Measurements from ENCODE around the gene FBRS. TPM values are rescaled to one million over a fixed set of nuclear protein-coding genes. Genes with fewer than 3 reads are reported as not detected.
A peak's percentile ranks its signal among the peaks of the same experiment; 100 is the strongest.
"Not testable (repeated sequence)": the region's sequence is repeated elsewhere in the genome, so short reads cannot be mapped to it uniquely, and the experiment has no call there.

Gene FBRS
- total RNA-seq, 1 donor from 2014 or later: 8.2 TPM

- FAIRE-seq: no peak
- DNase-seq (ENCODE audit: low spot score in 2 of 2): no peak
Measured at GRCh38 chr16:30663038-30663437, 4.8 kb downstream of the FBRS start.

- peak; percentile 28 to 38 for DNase-seq (ENCODE audit: low spot score in 2 of 2)
- FAIRE-seq: no peak
Measured at GRCh38 chr16:30663820-30664219, 5.6 kb downstream of the FBRS start.

DNA sequence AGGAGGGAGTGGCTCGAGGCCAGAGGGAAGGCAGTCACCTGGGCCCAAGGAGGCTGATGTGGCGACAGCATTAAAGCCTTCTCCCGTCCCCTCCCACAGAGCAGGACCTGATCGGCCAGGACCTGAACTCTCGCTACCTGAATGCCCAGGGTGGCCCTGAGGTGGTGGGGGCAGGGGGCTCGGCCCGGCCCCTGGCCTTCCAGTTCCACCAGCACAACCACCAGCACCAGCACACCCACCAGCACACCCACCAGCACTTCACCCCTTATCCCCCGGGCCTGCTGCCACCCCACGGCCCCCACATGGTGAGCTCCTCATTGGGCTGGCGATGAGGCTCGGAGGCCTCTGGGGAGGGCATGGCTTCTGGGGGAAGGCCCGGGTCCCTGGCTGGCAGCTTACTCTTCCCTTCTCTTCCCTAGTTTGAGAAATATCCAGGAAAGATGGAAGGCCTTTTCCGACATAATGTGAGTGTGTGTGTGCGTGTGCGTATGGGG lies 6.4 kb downstream of the FBRS start:
- peak; percentile 18 to 31 for DNase-seq (ENCODE audit: low spot score in 2 of 2)
- no peak for FAIRE-seq

DNA sequence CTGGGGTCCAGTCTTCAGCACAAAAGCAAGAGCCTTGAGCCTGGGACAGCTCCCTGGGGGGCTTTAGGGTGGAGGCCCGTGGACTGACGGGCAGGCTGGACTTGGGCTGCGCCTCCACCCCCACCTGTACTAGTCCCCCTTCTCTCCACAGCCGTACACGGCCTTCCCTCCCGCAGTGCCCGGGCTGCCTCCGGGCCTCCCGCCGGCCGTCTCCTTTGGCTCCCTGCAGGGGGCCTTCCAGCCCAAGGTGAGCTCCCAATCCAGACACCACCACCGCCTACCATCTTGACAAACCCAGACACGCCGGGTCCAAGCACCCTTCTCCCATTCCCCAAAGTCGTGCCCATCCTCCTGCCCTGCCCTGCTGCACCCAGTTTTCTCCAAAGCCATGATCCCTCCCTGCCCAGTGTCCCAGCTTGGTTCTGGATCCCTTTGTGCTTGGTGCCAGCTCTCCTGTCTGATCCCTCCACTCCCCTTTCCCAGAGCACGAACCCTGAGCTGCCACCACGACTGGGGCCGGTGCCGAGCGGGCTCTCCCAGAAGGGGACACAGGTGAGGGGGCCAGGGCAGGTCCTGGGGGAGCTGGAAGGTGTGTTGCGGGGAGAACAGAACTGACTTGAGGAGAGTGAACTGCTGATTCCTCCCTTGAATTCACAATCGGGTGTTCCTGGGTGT lies 7.1 kb downstream of the FBRS start:
- DNase-seq (ENCODE audit: low spot score in 2 of 2): peak; percentile 17 to 26
- no peak for FAIRE-seq

- FAIRE-seq: no peak
- DNase-seq (ENCODE audit: low spot score in 2 of 2): peak in 1 of 2 donors; percentile 24
Measured at GRCh38 chr16:30665830-30666190, 7.6 kb downstream of the FBRS start.

GRCh38 chr16:30666681-30667080 lies 8.4 kb downstream of the FBRS start:
- FAIRE-seq (no peak), DNase-seq (ENCODE audit: low spot score in 2 of 2) (peak in 1 of 2 donors; percentile 7)

DNA sequence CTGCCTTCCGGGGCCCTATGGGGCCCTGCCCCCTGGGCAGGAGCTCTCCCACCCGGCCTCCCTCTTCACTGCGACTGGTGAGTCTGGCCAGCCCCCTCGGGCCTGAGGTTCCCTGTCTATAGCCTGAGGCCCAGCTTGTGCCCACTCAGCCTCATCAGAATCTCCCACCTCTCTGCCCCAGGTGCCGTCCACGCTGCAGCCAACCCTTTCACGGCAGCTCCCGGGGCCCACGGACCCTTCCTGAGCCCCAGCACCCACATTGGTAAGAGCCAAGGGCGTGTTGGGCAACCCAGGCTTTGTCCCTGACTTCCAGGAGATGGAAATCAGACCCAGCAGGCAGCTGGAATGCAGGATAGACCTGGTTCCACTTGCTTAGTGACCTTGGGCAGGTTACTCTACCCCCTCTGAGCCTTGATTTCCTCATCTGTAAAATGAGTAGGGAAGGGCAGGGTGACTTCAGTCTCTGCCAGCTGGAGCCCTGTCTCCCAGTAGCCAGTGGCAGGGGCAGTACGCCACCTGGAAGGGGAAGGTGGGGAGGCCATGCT lies 9.2 kb downstream of the FBRS start:
- FAIRE-seq: no peak
- DNase-seq (ENCODE audit: low spot score in 2 of 2): peak in 1 of 2 donors; percentile 3

- FAIRE-seq (no peak), DNase-seq (ENCODE audit: low spot score in 2 of 2) (no peak)
Measured at GRCh38 chr16:30668393-30668792, 10.2 kb downstream of the FBRS start.

DNA sequence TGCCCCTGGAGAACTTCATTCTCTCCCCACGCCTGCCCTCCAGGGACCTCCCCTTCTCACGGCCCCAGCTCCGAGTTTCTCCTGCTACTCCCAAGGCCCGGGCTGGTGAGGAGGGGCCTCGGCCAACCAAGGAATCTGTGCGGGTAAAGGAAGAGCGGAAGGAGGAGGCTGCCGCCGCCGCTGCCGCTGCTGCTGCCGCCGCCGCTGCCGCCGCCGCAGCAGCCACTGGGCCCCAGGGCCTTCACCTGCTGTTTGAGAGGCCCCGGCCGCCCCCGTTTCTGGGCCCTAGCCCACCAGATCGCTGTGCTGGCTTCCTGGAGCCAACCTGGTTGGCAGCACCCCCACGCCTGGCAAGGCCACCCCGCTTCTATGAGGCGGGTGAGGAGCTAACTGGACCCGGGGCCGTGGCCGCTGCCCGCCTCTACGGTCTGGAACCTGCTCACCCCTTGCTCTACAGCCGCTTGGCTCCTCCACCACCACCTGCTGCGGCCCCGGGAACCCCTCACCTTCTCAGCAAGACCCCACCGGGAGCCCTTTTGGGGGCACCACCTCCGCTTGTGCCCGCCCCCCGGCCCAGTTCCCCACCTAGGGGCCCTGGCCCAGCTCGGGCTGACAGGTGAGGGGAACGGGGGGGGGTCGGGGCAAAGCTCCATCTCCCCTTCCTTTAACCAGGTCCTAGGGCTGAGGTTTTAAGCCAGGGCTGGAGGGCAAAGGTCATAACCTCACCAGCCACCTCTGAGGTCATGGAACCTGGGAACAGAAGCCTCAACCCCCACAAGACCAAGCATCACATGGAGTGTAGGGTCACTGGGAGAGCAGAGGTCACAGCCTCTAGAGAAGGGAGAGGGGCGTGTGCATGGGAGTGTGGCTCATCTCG lies 11.0 kb downstream of the FBRS start:
- no peak for FAIRE-seq
- no peak for DNase-seq (ENCODE audit: low spot score in 2 of 2)

- FAIRE-seq (no peak), DNase-seq (ENCODE audit: low spot score in 2 of 2) (no peak)
Measured at GRCh38 chr16:30669903-30670824, 11.9 kb downstream of the FBRS start.

DNA sequence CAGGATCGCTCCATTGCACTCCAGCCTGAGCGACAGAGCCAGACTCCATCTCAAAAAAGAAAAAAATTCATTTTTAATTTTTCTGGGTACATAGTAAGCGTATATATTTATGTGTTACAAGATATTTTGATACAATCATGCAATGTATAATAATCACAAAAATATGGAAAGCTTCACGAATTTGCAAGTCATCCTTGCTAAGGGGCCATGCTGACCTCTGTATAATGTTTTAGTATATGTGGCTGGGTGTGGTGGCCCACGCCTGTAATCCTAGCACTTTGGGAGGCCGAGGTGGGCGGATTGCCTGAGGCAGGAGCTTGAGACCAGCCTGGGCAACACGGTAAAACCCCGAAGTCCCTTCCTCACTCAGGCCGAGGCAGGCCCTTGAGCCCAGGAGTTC lies 16.9 kb downstream of the FBRS start:
- FAIRE-seq (no peak), DNase-seq (ENCODE audit: low spot score in 2 of 2) (no peak)

DNA sequence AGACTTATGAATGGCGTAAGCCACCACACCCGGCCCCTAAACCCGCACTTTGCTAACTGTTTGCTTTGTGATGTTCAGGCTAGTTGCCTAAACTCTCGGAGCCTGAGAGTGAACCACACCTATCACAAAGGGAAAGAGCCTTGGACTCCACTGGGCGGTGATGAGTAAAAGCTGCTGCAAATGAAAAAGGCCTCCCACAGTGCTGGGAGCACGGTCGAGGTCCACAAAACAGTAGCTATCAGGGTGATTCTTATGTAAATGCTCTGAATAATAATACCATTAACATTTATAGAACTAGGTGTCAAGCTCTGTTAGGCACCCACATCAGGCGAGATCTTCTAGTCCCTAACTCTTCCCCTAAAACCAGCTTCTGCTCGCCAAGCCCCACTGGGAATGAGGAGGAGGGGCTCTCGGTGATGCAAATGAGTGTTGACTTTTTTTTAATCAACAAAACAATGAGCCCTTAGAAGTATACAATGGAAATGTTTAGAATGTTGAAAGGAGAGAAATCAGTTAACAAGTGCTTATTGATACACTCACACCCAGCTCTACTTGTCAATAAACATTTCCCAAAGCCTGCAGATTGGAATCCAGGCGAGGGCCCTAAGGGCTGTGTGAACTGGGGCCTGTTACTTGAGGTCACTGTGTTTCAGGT lies 19.8 kb downstream of the FBRS start:
- FAIRE-seq (no peak), DNase-seq (ENCODE audit: low spot score in 2 of 2) (no peak)

DNA sequence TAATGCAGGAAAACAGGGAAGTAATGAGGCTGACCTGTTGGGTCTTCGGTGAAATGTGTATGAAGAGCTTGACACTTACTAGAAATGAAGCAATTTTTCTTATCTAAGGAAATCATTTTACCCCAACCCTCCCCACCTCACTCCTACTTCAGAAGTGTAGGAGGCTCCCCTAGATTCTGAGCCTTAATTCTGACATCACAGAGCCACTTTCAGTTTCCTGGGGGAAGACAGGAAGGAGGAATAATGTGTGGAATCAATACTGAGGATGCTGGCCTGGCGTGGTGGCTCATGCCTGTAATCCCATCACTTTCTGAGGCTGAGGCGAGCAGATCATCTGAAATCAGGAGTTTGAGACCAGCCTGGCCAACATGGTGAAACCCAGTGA lies 20.3 kb downstream of the FBRS start:
- FAIRE-seq: no peak
- no peak for DNase-seq (ENCODE audit: low spot score in 2 of 2)

- no peak for DNase-seq (ENCODE audit: low spot score in 2 of 2)
- no peak for FAIRE-seq
Measured at GRCh38 chr16:30680326-30680725, 22.1 kb downstream of the FBRS start.

DNA sequence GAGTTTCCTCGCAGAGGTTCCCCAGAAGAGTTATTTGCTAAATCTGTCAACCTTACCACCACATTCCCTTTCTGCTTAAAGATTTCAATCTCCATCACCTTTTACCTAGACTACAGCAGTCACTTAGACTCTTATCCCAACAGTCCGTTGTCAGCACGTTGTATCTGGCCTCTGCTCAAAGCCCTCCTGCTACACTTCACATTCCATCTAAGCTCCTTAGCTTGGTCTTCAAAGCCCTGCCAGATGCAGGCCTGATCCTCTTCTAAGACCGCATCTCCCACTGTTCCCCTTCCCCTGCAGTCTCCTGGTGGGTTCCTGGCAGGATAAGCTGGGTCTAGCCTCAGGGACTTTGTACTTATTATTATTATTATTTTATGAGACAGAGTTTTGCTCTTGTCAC lies 30.5 kb downstream of the FBRS start:
- DNase-seq (ENCODE audit: low spot score in 2 of 2): no peak
- no peak for FAIRE-seq

DNA sequence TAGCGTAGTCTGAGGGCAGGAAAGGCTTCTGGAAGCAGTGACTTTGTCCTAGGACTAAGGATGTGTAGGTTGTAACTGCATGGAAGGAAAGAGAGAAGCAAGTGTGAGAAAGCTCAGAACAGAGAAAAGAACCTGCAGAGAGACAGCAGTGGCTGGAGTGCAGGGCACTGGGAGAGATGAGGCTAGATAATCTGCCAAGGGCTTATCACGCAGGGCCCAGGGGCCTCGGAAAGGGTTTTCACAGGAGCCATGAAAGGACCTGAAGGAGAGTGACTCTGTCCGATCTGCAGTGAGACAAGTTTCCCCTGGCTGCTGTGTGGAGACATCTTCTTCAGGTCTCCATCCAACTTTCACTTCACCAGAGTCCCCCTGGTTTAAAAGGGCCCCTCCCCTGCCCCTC lies 33.7 kb downstream of the FBRS start:
- DNase-seq (ENCODE audit: low spot score in 2 of 2) (no peak), FAIRE-seq (no peak)

- no peak for FAIRE-seq
- DNase-seq (ENCODE audit: low spot score in 2 of 2): no peak
Measured at GRCh38 chr16:30692396-30693064, 34.3 kb downstream of the FBRS start.

- FAIRE-seq: no peak
Measured at GRCh38 chr16:30694926-30695693, 36.9 kb downstream of the FBRS start.

DNA sequence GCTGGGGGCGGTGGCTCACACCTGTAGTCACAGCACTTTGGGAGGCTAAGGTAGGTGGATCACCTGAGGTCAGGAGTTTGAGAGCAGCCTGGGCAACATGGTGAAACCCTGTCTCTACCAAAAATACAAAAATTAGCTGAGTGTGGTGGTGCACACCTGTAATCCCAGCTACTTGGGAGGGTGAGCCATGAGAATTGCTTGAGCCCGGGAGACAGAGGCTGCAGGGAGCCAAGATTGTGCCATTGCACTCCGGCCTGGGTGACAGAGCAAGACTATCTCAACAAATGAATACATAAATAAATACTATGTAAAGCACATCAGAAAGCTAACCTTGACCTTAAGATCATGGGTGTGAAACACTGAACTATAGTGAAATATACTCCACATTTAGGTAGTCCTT lies 38.4 kb downstream of the FBRS start:
- not testable (repeated sequence) for FAIRE-seq; DNase-seq (ENCODE audit: low spot score in 2 of 2)

More at GRCh38 chr16:30694926-30695693, 36.9 kb downstream of the FBRS start:
- DNase-seq (ENCODE audit: low spot score in 2 of 2): no peak

All from frontal cortex (tissue), 4 donors.